H1 (cell line): ENCODE measurements around the gene CALML5. TPM values are rescaled to one million over a fixed set of nuclear protein-coding genes. Genes with fewer than 3 reads are reported as not detected.

Experiments used
- CTBP2 ChIP-seq: IDR thresholded peaks from 2 replicates; pipeline ENCODE4 v1.7.0; 2011; ENCODE audit warnings: borderline replicate concordance, mild to moderate bottlenecking, moderate library complexity, mixed read lengths, low read length; ENCODE audit not compliant: insufficient read depth, insufficient read length
- SAP30 ChIP-seq: fragments of 300-600 bp; sonication (generic); IDR thresholded peaks from 2 replicates; pipeline ENCODE4 v1.7.1; 2012; ENCODE audit warnings: low read length, moderate library complexity, mild to moderate bottlenecking, inconsistent platforms; ENCODE audit not compliant: insufficient read depth, insufficient replicate concordance
- polyA plus RNA-seq, 7 experiments: library from polyadenylated mRNA; depleted of rRNA in 3 of 7; stranded (reverse) in 5 of 7; unstranded in 2 of 7; fragments of >200 nt in 5 of 7; fragments of 200-250 nt in 2 of 7; gene quantifications; 1 replicate in 5 of 7; 2 replicates in 1 of 7; 4 replicates in 1 of 7; pipeline versions ENCODE4 v1.2.1 to v1.2.3, GENCODE V29; 2011 to 2013; ENCODE audit warnings: missing spikeins in 2 of 7, mixed read lengths in 2 of 7
- total RNA-seq: library from RNA; stranded (reverse); fragmentation: NEBNext Ultra II Directional; extraction: Animal tissue kit (Norgen Biotek cat#: 25700); gene quantifications from 2 replicates; pipeline ENCODE4 v1.2.1, GENCODE V29; 2021

CALML5 gene
- total and polyA plus RNA-seq, 2 of the 8 experiments (the other 6 are each of a cell fraction or from before 2014, with no cell fraction given), result not detected

- TF ChIP-seq SAP30 (no peak), CTBP2 (no peak)
Observed at GRCh38 chr10:5547681-5547930, 48.2 kb upstream of the CALML5 start (continued).
